22Rv1 (cell line): Measurements from ENCODE around the gene CAMTA1.

ENCODE experiments used
- H3K27ac ChIP-seq: fragments of 450-650 bp; 2 replicates; pipeline ENCODE4 v1.5.1; 2017
- ZFX ChIP-seq: fragments of 450-650 bp; IDR thresholded peaks from 2 replicates; pipeline ENCODE4 v1.6.1; 2017; ENCODE audit warnings: antibody characterized with exemption, borderline replicate concordance
- TF ChIP-seq, protein P1 (sequence below): fragments of 450-650 bp; IDR thresholded peaks from 2 replicates; pipeline ENCODE4 v1.5.1; 2017; ENCODE audit warnings: mild to moderate bottlenecking

CAMTA1 gene

DNA sequence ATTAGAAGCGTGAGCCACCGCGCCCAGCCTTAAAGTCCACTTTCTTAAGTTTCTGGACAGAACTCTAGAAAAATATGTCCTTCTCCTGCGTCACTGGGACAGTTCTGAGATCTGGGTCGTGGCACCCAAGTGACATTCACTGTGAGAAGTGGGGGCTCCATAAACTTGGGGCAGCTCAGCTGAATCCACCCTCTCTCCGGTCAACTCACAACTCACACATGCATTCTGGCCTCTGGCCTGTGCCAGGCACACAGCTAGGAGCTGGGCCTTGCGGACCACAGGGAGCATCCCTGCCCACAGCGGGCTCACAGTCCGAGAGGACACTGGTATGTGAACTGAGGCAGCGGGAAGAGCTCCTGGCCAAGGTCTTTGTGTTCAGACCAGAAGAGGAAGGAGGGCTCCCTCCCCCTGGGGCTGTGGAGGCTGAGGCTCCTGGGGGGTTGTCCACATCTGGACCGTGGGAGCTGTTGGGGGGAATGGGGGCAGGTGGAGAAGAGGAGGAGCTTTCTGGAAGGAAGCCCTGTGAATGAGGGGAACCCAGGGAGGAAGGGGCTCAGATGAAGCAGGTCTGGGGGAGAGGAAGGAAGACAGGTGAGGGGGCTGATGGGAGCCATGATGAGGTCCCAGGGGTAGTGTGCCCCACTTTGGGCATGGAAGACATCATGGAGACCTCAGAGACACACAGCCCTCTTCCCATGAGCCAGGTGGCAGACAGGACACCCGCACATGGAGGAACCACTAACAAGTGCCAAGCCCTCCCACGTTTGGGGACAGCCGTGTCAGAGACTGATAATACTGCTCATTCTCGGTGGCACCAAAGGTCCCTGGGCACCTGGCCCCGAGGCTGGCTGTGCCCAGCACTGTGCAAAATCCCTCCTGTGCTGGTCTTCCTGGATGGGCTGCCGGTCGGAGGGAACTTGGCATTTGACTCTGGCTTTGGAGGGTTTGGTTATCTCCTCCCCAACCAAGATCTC lies 794.9 kb downstream of the CAMTA1 start:
- H3K27ac ChIP-seq = no peak overlapping the region
- TF ChIP-seq, protein P1, sequence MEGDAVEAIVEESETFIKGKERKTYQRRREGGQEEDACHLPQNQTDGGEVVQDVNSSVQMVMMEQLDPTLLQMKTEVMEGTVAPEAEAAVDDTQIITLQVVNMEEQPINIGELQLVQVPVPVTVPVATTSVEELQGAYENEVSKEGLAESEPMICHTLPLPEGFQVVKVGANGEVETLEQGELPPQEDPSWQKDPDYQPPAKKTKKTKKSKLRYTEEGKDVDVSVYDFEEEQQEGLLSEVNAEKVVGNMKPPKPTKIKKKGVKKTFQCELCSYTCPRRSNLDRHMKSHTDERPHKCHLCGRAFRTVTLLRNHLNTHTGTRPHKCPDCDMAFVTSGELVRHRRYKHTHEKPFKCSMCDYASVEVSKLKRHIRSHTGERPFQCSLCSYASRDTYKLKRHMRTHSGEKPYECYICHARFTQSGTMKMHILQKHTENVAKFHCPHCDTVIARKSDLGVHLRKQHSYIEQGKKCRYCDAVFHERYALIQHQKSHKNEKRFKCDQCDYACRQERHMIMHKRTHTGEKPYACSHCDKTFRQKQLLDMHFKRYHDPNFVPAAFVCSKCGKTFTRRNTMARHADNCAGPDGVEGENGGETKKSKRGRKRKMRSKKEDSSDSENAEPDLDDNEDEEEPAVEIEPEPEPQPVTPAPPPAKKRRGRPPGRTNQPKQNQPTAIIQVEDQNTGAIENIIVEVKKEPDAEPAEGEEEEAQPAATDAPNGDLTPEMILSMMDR = no peak
- no peak for TF ChIP-seq ZFX

DNA sequence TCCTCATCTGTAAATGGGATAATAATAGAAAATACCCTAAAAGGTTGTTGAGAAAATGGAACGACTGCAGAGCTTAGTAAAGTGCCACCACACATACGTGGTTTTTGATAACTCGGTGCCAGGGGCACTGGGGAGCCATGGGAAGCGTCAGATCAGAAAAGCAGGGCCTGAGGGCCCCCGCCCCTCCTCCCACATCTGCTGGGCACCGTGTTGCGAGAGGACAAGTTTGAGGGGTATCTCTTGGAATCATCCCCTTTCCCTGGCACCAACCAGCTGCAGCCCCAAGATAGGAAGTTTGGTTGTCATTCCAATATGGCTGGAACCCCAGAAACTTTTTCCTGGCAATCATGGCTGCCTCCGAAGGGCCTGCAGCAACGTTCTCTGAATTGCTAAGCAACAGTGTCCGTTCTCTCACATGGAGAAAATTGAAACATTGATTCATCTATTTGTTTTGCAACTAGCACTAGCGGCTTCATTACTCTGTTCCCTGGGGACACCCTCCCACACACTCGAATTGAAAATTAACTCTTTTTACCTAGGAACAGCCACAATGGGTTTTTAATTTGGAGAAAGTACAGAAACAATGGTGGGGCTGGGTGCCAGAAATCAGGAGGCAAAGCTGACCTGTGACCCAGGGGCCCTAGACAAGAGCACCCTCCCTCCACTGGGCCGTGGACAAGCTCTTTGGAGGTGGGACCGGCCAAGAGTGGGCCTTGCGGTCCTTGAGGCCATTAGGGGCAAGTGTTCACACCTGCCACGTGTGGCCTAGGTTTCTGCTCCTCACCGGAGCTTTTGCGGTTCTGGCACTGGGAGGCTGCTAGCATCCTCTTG lies 795.9 kb downstream of the CAMTA1 start:
- TF ChIP-seq ZFX = no peak
- TF ChIP-seq, protein P1 = no peak
- no peak overlapping the region for H3K27ac ChIP-seq

DNA sequence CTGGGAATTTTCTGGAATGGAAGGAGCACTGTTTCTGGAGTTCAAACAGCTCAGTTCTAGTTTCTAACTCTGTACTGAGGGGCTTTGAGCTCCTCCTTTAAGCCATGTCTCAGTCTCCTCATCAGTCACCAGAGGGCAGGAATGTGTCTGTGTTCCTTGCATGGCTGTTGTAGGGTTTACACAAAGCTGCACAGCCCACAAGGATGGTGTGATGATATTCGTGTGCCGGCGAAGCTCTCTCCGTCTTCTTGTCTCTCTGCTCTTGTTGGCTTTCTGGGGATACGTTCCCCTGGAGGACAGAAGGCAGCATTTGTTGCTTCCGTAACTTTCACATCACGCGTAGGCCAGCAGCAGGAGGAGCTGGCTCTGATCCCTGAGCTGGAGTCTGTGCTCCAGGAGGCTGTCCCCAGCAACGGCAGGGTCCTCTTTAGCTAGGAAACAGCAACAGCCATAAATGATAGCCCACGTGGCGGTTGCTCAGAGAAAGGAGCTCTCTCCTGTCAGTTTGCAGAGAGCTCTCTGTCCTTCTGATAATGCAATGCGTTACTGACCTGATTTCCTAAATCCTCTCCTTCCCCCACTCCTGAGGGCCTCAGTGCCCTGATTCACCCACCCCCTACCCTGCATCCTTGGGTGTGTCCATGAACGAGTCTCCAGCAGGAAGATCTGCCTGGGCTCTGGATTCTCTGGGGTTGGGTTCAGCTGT lies 796.7 kb downstream of the CAMTA1 start:
- no peak for TF ChIP-seq ZFX
- TF ChIP-seq, protein P1 = no peak
- H3K27ac ChIP-seq = no peak overlapping the region

- no peak for TF ChIP-seq ZFX
- TF ChIP-seq, protein P1 = no peak
- H3K27ac ChIP-seq = no peak overlapping the region
Observed at GRCh38 chr1:7582460-7582972, 797.3 kb downstream of the CAMTA1 start.

DNA sequence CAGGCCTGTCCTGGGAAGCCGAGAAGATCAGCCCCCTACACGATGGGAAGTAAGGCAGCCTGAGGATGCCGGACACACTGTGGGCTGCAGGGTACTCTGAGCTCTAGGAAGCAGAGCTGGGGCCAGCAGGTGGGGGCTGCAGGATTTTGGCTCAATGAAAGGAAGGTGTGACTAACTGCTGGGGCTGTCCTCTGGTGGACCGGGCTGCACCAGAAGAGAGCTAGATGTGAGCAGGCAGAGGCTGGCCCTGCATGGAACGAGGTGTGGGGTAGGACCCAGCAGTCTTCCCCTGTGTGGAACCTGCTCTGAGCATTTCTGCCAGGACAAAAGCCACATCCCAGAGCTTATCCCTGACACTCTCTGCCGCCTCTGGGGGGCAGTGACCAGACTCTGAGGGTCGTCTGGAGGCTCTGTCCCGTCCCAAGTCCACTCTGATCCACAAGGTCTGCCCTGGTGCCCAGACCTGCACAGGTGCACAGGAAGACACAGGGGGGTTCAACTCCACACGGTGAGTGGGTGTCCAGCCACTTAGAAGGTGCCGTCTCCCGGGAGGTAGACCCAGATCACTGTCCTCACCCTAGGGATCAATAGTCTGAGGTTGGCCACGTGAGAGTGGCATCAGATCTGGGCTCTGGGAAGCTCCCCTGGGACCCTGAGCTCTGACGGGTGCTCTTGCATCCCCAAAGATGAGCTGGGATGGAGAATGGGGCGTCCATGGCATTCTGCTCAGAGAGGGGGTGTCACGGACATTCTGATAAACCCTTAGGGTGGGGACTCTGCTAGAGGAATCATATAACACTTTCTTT lies 798.2 kb downstream of the CAMTA1 start:
- no peak for TF ChIP-seq ZFX
- TF ChIP-seq, protein P1 = no peak
- H3K27ac ChIP-seq = no peak overlapping the region

DNA sequence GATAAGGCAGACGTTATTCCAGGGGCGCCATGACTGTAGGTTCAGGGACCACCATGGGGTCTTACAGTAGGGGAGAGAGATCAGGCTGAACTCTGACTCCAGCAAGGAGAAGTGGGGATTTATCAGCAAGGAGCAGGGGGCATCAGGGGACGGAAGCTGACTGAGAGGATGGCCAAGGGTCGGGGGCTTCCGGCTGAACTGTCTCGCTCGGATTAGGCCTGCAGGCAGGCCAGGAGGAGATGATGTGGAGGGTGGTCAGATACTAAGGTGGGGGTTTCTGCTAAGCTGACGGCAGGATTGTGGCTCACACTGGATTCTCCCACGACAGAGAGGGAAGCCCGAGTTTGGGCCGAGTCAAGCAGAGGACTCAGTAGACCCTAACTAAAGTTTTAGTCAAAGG lies 798.9 kb downstream of the CAMTA1 start:
- H3K27ac ChIP-seq = no peak overlapping the region
- TF ChIP-seq, protein P1 = no peak
- no peak for TF ChIP-seq ZFX
